HG03442 (cell line): ENCODE measurements around the gene PACSIN2.

Source experiments
- ATAC-seq: cut with Tn5 transposase; IDR thresholded peaks from one replicate; pipeline ENCODE4 v1.9.1; 2021; ENCODE audit warnings: mild to moderate bottlenecking, moderate library complexity; ENCODE audit not compliant: unreplicated experiment

Gene PACSIN2

GRCh38 chr22:42887120-42887519 lies 127.8 kb downstream of the PACSIN2 start:
- ATAC-seq, result no peak

GRCh38 chr22:42885446-42885845 lies 129.5 kb downstream of the PACSIN2 start:
- ATAC-seq, result no peak

- no peak for ATAC-seq
Observed at GRCh38 chr22:42884616-42885375, 130.2 kb downstream of the PACSIN2 start.

GRCh38 chr22:42883970-42884369 lies 131.0 kb downstream of the PACSIN2 start:
- ATAC-seq, result no peak

GRCh38 chr22:42883121-42883520 lies 131.8 kb downstream of the PACSIN2 start:
- no peak for ATAC-seq

GRCh38 chr22:42881982-42882656 lies 132.8 kb downstream of the PACSIN2 start:
- no peak for ATAC-seq

- no peak for ATAC-seq
Observed at GRCh38 chr22:42881298-42881697, 133.7 kb downstream of the PACSIN2 start.

- ATAC-seq, result no peak
Observed at GRCh38 chr22:42880815-42881214, 134.1 kb downstream of the PACSIN2 start.

GRCh38 chr22:42879371-42880021 lies 135.5 kb downstream of the PACSIN2 start:
- no peak for ATAC-seq

GRCh38 chr22:42878561-42879305 lies 136.2 kb downstream of the PACSIN2 start:
- ATAC-seq, result no peak

- no peak for ATAC-seq
Observed at GRCh38 chr22:42877597-42878340, 137.2 kb downstream of the PACSIN2 start.

- no peak for ATAC-seq
Observed at GRCh38 chr22:42877158-42877557, 137.8 kb downstream of the PACSIN2 start.

GRCh38 chr22:42876041-42876440 lies 138.9 kb downstream of the PACSIN2 start:
- ATAC-seq, result no peak

- ATAC-seq, result no peak
Observed at GRCh38 chr22:42874010-42874409, 140.9 kb downstream of the PACSIN2 start.

- ATAC-seq, result no peak
Observed at GRCh38 chr22:42873356-42873755, 141.6 kb downstream of the PACSIN2 start.

- no peak for ATAC-seq
Observed at GRCh38 chr22:42872821-42873220, 142.1 kb downstream of the PACSIN2 start.

- ATAC-seq, result no peak
Observed at GRCh38 chr22:42871146-42872050, 143.6 kb downstream of the PACSIN2 start.

- ATAC-seq, result no peak
Observed at GRCh38 chr22:42869888-42870480, 145.0 kb downstream of the PACSIN2 start.

GRCh38 chr22:42869463-42869862 lies 145.5 kb downstream of the PACSIN2 start:
- no peak for ATAC-seq
